Testis (tissue), 3 donors: Measurements from ENCODE around the gene GRIA4. TPM values are rescaled to one million over a fixed set of nuclear protein-coding genes. Genes with fewer than 3 reads are reported as not detected.

Experiments used
- DNase-seq: peaks from one replicate; pipeline ENCODE4 v3.0.0-alpha.2; 2019
- H3K27ac ChIP-seq, 2 donors: fragments of 200-600 bp; sonication (generic); one replicate each; pipeline ENCODE4 v1.5.1; 2019
- H3K27me3 ChIP-seq: fragments of 200-600 bp; sonication (generic); one replicate; pipeline ENCODE4 v1.5.1; 2019
- H3K36me3 ChIP-seq: fragments of 200-600 bp; sonication (generic); one replicate; pipeline ENCODE4 v1.5.1; 2017; ENCODE audit warnings: low read depth; ENCODE audit errors: missing control alignments
- H3K4me1 ChIP-seq: fragments of 200-600 bp; sonication (generic); one replicate; pipeline ENCODE4 v1.5.1; 2019
- H3K4me3 ChIP-seq, 2 donors: fragments of 200-600 bp; sonication (generic); one replicate each; pipeline ENCODE4 v1.5.1; 2017 to 2019
- H3K9me3 ChIP-seq: fragments of 200-600 bp; sonication (generic); one replicate; pipeline ENCODE4 v1.5.1; 2017
- CTCF ChIP-seq, 3 experiments: fragments of 450-650 bp in 2 of 3; fragments of 200-600 bp in 1 of 3; sonication (generic) in 1 of 3; IDR thresholded peaks; one replicate each; pipeline ENCODE4 v1.5.1; 2016 to 2019; ENCODE audit warnings: antibody characterized with exemption in 3 of 3, mild to moderate bottlenecking in 2 of 3, moderate library complexity in 1 of 3
- POLR2A ChIP-seq: fragments of 450-650 bp; IDR thresholded peaks from one replicate; pipeline ENCODE4 v1.6.1; 2017; ENCODE audit warnings: antibody characterized with exemption, mild to moderate bottlenecking, moderate library complexity
- WGBS, 2 donors: methylation state at CpG; one replicate each; pipeline ENCODE4 v1.1.5; 2018; 5-methylcytosine and 5-hydroxymethylcytosine counted together
- intact Hi-C: fragments of 100-400 bp; cut with DNase I; formaldehyde crosslinking; loops from one replicate; pipeline ENCODE4 v1.15.1; 2023; ENCODE audit warnings: low total_unique reads
- polyA plus RNA-seq: library from polyadenylated mRNA; stranded (reverse); fragments of 350-450 nt; fragmentation: Illumina TruSeq; extraction: RNeasy Lipid Tissue Mini Kit (QIAGEN cat#74804); gene quantifications from one replicate; pipeline ENCODE4 v1.2.3, GENCODE V29; 2014; ENCODE audit warnings: low read depth, low replicate concordance; ENCODE audit not compliant: insufficient read depth
- total RNA-seq, 2 donors: library from RNA; depleted of rRNA; stranded (reverse); fragments of >200 nt; gene quantifications; one replicate each; pipeline ENCODE4 v1.2.3, GENCODE V29; 2016

The GRIA4 gene
- total and polyA plus RNA-seq, 3 donors from 2014 or later, result 0.08 to 1.1 (median 0.18) TPM

- intact Hi-C loops, result no loop called here
- Histone ChIP-seq H3K27ac (peak overlapping the region in 1 of 2 donors; percentile 18), H3K4me3 (peak overlapping the region; percentile 34 to 52), H3K36me3 (no peaks in the 10 kb centered on the region), H3K9me3 (no peaks in the 10 kb centered on the region), H3K27me3 (no peaks in the 10 kb centered on the region), H3K4me1 (no peaks in the 10 kb centered on the region)
- WGBS, 2 donors, result 59 to 72% methylated on average over 14 to 22 of the region's 22 CpGs
- peak; percentile 59 for DNase-seq
- TF ChIP-seq CTCF (IDR thresholded peaks at IDR 0.05) (no peak), POLR2A (no peak)
These were observed 350.7 kb downstream of the GRIA4 start for GRCh38 chr11:105960252-105961245.

DNA sequence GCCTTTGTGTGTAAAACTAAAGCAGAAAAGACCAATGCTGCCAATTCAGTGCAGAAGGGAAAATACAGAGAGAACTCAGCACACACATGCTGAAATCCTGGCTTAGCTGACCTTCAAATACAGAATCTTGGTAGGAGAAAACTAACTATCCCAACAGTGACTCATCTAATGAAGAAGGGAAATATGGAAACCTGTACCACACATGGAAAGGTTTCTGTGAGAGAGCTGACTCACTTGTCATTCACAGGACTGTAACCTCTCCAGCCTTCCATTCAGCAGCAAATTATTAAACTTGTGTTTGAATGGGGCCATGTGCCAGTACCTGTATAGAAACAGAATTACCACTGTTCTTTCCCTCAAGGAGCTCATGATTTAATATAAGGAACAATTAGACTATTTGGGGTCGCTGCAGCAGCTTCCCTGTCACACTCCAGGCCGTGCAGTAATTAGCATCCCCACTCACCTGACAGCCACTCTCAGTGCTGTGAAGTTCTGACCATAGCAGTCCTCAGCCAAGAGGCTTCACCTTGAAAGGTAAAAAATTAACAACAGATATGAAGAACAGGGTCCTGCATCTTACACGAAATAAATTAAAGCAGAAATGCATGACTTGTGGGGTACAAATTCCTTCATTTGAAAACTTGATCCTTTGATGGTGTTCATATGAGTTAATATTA lies 358.3 kb downstream of the GRIA4 start:
- Histone ChIP-seq H3K4me3 (no peak overlapping the region), H3K4me1 (no peaks in the 10 kb centered on the region), H3K9me3 (no peaks in the 10 kb centered on the region), H3K36me3 (no peaks in the 10 kb centered on the region), H3K27ac (no peak overlapping the region), H3K27me3 (no peaks in the 10 kb centered on the region)
- intact Hi-C loops, result no loop called here
- no peak for TF ChIP-seq CTCF (IDR thresholded peaks at IDR 0.05)
- TF ChIP-seq POLR2A, result no peak
- DNase-seq, result no peak
- WGBS, 2 donors, result 88 to 94% methylated on average over 3 of the region's 3 CpGs

DNA sequence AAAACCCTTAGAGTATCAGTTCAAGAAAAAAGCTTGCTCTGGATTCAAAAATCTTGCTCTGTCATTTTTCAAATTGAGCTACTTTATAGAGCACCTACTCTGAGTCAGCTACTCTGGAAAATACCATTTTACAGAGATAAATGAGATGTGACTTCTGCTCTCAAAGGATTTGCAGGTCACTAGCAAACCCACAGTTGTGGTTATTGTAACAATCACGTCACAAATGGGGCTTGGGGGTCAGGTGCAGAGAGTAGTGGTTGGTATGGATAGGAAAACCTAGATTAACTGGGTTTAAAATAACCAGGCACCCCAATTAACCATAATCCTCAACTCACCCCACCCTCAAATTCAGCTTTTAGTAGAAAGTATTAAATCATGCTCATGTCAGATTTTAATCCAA lies 359.9 kb downstream of the GRIA4 start:
- H3K27ac ChIP-seq, result no peak overlapping the region
- 89 to 95% methylated on average over 1 of the region's 1 CpG for WGBS, 2 donors
- intact Hi-C loops, result no loop called here
- TF ChIP-seq POLR2A (no peak), CTCF (IDR thresholded peaks at IDR 0.05) (no peak)
- no peaks in the 10 kb centered on the region for H3K36me3 ChIP-seq
- DNase-seq, result no peak
- H3K9me3 ChIP-seq, result no peaks in the 10 kb centered on the region
- H3K4me1 ChIP-seq, result no peaks in the 10 kb centered on the region
- no peaks in the 10 kb centered on the region for H3K27me3 ChIP-seq
- no peak overlapping the region for H3K4me3 ChIP-seq

GRCh38 chr11:105975128-105975527 lies 365.3 kb downstream of the GRIA4 start:
- H3K9me3 ChIP-seq, result no peaks in the 10 kb centered on the region
- no peaks in the 10 kb centered on the region for H3K36me3 ChIP-seq
- no peak overlapping the region for H3K4me3 ChIP-seq
- no peaks in the 10 kb centered on the region for H3K27me3 ChIP-seq
- no peak overlapping the region for H3K27ac ChIP-seq
- H3K4me1 ChIP-seq, result no peaks in the 10 kb centered on the region
- intact Hi-C loops, result no loop called here
- 87 to 90% methylated on average over 1 of the region's 1 CpG for WGBS, 2 donors
- no peak for DNase-seq
- no peak for TF ChIP-seq CTCF (IDR thresholded peaks at IDR 0.05)
- no peak for TF ChIP-seq POLR2A
